Activated T-cell treated with anti-CD3 and anti-CD28 coated beads, Interleukin-2, amount 50 U/mL, for 72 hours (primary cell): ENCODE results near the gene GRM8. TPM values are rescaled to one million over a fixed set of nuclear protein-coding genes. Genes with fewer than 3 reads are reported as not detected.

ENCODE experiments used
- ATAC-seq, 2 donors: fragments of 150-1000 bp; cut with Tn5 transposase; replicated peaks in 1 of 2; 2 replicates each; pipeline ENCODE4 v1.10.0; 2021; ENCODE audit warnings: moderate library complexity in 2 of 2, mild to moderate bottlenecking in 1 of 2
- DNase-seq, 2 donors: peaks; one replicate each; pipeline ENCODE4 v3.0.0; 2021 to 2022; ENCODE audit warnings: mixed read lengths in 1 of 2
- H3K27ac Mint-ChIP-seq: one replicate; pipeline ENCODE4 v1.8.0; 2022; ENCODE audit warnings: mild to moderate bottlenecking, moderate library complexity, mixed read lengths
- H3K27me3 Mint-ChIP-seq: one replicate; pipeline ENCODE4 v1.8.0; 2022; ENCODE audit warnings: low read depth, mixed read lengths
- H3K36me3 Mint-ChIP-seq, 2 donors: one replicate each; pipeline ENCODE4 v1.8.0; 2022; ENCODE audit warnings: mixed read lengths in 2 of 2, mild to moderate bottlenecking in 1 of 2; ENCODE audit not compliant: insufficient read depth in 2 of 2
- H3K4me1 Mint-ChIP-seq: one replicate; pipeline ENCODE4 v1.8.0; 2022; ENCODE audit warnings: low read depth, mixed read lengths
- H3K4me3 Mint-ChIP-seq, 2 donors: one replicate each; pipeline ENCODE4 v1.8.0; 2022; ENCODE audit warnings: mild to moderate bottlenecking in 2 of 2, mixed read lengths in 2 of 2, moderate library complexity in 2 of 2
- H3K9me3 Mint-ChIP-seq, 2 donors: one replicate each; pipeline ENCODE4 v1.8.0; 2022; ENCODE audit warnings: mixed read lengths in 2 of 2
- total RNA-seq, 2 donors: library from RNA; stranded (reverse); gene quantifications; one replicate each; pipeline ENCODE4 v1.2.3, GENCODE V29; 2022

The GRM8 gene
- total RNA-seq = not detected

DNA sequence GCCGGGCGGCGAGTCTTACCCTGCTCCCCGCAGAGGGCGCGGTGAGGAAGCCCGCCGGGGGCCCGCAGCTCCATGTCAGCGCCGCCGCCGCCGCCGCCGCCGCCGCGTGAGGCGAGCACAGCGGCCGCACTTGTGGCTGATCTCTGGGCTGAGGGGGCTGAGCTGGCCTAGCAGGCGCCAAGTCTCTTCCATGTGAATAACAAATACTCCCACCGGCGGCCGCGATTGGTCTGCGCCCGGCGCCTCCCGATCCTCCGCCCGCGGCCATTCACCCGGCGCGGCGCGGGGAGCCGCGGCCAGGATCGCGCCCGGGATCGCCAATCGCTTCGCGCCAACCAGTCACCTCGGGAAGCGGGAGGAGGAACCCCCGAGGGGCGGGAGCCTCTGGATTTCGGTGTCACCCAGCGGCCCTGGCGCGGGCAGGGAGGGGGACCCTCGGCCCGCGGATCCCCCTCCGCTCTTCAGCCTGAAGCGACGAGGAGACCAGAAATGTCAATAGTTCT, at the start of gene GRM8:
Gene GRM8, minus strand, starts transcription at position 164 of the 503 bp plus-strand sequence.
- H3K4me3 Mint-ChIP-seq = peak within 1 kb of the TSS; percentile 90 to 91
- peaks cover 83% of the 10 kb centered on the region for H3K27me3 Mint-ChIP-seq
- peaks cover 0 to 1% of the 10 kb centered on the region in 2 donors for H3K36me3 Mint-ChIP-seq
- peak; percentile 50 to 52 for ATAC-seq
- H3K4me1 Mint-ChIP-seq = peaks cover 21% of the 10 kb centered on the region
- no peaks in the 10 kb centered on the region for H3K9me3 Mint-ChIP-seq
- DNase-seq = peak; percentile 23 to 37
- H3K27ac Mint-ChIP-seq = no peak within 1 kb of the TSS

DNA sequence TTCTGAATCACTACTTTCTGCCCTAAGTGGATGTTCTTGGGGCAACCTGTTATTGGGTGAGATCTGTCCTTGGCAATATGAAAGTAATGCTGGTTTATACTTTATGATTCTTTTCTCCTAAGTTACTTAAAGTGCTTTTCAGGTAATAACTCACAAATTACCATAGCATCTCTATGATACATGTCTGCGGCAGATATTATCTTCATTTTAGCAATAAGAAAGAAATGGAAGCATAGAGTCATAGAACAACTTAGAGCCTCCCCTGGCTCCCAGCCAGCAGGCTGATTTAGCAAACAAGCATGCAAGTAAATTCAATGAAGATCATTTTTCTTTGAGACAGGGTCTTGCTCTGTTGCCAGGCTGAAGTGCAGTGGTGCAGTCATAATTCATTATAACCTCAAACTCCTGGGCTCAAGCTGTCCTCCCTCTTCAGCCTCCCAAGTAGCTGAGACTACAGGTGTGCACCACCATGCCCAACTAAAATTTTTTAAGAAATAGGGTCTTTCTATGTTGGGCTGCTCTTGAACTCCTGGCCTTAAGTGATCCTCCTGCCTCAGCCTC, 38.1 kb upstream of the GRM8 start:
- DNase-seq = no peak
- Mint-ChIP-seq H3K4me1 (no peaks in the 10 kb centered on the region), H3K4me3 (no peak overlapping the region), H3K9me3 (no peaks in the 10 kb centered on the region), H3K27me3 (peaks cover 51% of the 10 kb centered on the region), H3K27ac (no peak overlapping the region), H3K36me3 (no peaks in the 10 kb centered on the region)
- ATAC-seq = no peak

DNA sequence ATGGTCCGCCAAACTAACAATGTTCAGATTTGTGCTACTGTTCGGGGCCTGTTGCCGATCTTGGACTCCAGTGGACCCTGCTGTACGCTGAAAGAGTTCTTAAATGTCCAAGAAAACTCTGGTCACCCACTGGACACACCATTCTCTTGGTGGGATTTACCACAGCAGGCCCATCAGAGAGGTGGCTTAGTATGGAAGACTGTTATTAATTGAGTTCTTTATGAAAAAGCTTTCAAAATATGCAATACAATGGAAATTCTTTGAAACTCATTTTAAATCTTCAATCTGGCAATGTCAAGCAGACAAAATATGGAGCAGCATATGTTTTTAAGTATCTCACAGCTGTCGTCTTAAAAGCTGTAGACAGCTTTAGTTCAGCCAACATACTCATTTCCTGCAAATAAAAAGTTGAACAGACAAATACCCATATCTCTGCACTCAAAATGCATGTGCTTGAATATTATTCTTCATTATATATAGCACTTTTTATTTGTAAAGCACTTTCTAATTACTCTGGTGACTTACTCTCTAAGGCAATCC, 37.4 kb upstream of the GRM8 start:
- DNase-seq (no peak), ATAC-seq (no peak)
- Mint-ChIP-seq H3K27ac (no peak overlapping the region), H3K9me3 (no peaks in the 10 kb centered on the region), H3K36me3 (no peaks in the 10 kb centered on the region), H3K4me3 (no peak overlapping the region), H3K4me1 (no peaks in the 10 kb centered on the region), H3K27me3 (peaks cover 46% of the 10 kb centered on the region)

DNA sequence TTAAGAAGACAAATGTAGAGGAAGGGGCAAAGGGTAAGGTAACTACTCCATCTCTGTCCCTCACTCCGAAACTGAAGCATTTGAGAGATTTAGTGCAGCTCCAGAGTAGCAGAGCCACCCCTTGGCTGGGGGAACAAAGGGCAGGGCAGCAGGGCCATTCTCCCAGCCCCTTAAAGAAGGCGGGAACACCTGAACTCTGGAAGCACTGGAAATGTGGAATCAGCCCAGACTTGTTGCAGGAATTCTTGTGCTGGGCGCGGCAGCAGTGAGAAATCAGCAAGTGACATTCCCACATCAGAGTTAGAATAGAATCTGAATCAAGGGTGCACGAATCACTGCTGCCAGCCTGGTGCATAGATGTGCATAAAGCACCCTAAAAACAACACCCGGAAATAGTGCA, 34.4 kb upstream of the GRM8 start:
- peaks cover 23% of the 10 kb centered on the region for H3K27me3 Mint-ChIP-seq
- no peaks in the 10 kb centered on the region for H3K9me3 Mint-ChIP-seq
- DNase-seq (no peak), ATAC-seq (no peak)
- H3K27ac Mint-ChIP-seq = no peak overlapping the region
- no peak overlapping the region for H3K4me3 Mint-ChIP-seq
- no peaks in the 10 kb centered on the region for H3K4me1 Mint-ChIP-seq
- H3K36me3 Mint-ChIP-seq = no peaks in the 10 kb centered on the region

DNA sequence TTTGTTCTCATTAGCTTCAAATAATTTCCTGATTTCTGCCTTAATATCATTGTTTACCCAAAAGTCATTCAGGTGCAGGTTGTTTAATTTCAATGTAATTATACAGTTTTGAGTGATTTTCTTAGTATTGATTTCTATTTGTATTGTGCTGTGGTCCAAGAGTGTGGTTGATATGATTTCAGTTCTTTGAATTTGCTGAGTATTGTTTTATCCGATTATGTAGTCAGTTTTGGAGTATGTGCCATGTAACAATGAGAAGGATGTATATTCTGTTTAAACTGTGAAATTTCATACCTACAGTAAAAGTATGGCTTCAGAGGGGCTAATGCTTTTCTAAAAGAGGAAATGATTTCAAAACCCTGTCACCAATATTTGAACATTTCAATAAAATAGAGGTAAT, 17.4 kb upstream of the GRM8 start:
- DNase-seq (no peak), ATAC-seq (no peak)
- H3K9me3 Mint-ChIP-seq = no peaks in the 10 kb centered on the region
- no peaks in the 10 kb centered on the region for H3K36me3 Mint-ChIP-seq
- H3K4me3 Mint-ChIP-seq = no peak overlapping the region
- H3K27ac Mint-ChIP-seq = no peak overlapping the region
- H3K4me1 Mint-ChIP-seq = no peaks in the 10 kb centered on the region
- H3K27me3 Mint-ChIP-seq = peaks cover 28% of the 10 kb centered on the region

DNA sequence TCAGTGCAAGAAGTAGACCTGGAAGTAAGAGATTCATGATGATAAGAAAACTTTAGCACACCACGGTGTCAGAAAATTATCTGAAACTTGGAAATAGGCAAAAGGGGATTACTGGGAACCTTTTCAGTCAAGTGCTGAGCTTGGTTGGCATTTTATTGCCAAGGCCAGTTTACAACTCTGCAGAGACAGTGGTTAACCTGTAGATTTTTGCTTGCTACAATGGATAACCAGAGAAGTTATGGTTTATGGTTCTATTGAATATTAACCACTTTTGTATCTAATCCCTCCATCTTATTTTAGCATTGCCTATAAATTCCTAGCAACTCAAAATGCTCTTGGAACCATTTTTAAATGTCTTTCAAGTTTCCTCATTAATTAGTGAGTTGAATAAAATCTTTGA, 13.3 kb upstream of the GRM8 start:
- Mint-ChIP-seq H3K4me1 (no peaks in the 10 kb centered on the region), H3K36me3 (no peaks in the 10 kb centered on the region), H3K9me3 (no peaks in the 10 kb centered on the region), H3K4me3 (no peak overlapping the region), H3K27me3 (peaks cover 55% of the 10 kb centered on the region), H3K27ac (no peak overlapping the region)
- DNase-seq = no peak
- no peak for ATAC-seq

DNA sequence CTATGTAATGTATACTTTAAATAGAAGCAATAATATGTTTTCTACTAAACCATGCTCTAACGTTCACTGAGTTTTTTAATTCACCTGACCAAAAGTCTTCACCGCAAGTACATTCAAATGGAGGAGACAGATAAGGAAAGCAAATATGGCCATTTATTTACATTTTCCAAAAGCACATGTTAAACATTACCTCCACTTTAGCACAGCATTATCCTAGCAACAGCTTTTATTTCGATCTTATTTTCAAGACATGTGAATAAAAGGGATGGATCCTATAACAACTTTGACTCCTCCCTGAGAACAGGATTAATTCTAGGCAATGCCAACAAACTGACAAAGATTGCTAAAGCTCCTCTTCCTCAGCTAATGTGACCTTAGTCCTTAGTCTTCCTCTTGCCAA, 11.5 kb upstream of the GRM8 start:
- Mint-ChIP-seq H3K4me3 (no peak overlapping the region), H3K36me3 (peaks cover 0 to 3% of the 10 kb centered on the region in 2 donors), H3K27ac (no peak overlapping the region), H3K4me1 (no peaks in the 10 kb centered on the region), H3K9me3 (peaks cover 2 to 4% of the 10 kb centered on the region in 2 donors), H3K27me3 (peaks cover 56% of the 10 kb centered on the region)
- ATAC-seq = no peak
- no peak for DNase-seq

DNA sequence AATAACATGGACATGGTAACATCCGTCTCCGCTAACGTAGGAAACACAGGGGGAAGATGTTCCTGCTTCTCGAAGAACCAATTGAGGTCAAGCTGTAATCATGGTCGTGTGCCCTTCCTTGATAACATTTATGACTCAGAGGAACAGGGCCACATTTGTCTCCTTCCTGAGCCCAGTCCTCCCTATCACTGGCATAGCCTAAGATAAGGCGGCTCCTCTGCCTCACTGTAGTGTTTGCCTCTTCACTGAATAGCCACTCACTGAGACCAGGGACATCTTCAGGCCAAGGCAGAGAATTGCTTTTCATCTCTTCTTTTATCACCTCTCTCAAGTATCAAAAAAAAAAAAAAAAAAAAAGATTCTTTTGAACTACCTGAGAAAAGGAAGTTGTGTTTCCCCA, 5.4 kb upstream of the GRM8 start:
- H3K27me3 Mint-ChIP-seq = peaks cover 84% of the 10 kb centered on the region
- H3K9me3 Mint-ChIP-seq = peaks cover 5 to 6% of the 10 kb centered on the region in 2 donors
- H3K36me3 Mint-ChIP-seq = peaks cover 0 to 5% of the 10 kb centered on the region in 2 donors
- H3K27ac Mint-ChIP-seq = no peak overlapping the region
- no peak for ATAC-seq
- no peak for DNase-seq
- H3K4me1 Mint-ChIP-seq = no peaks in the 10 kb centered on the region
- no peak overlapping the region for H3K4me3 Mint-ChIP-seq

DNA sequence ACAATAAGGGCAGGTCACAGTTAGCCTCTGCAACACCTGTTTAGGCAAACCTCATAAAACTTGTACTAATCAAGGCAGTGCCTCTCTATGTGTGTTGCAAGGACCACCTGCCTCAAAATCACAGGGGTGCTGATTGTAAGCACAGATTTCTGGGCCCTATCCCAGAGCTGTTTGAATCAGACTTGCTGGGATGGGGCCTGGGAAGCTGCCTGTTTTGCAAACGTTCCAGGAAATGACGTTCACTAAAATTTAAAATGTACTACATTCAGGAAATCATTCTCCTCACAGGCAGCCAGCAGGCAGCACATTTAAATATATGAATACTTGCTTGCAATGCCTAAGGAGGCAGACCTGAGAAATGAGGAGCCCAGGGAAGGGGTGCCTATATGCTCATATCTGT, 4.3 kb upstream of the GRM8 start:
- Mint-ChIP-seq H3K9me3 (peaks cover 5 to 6% of the 10 kb centered on the region in 2 donors), H3K4me1 (peaks cover 6% of the 10 kb centered on the region), H3K36me3 (peaks cover 0 to 7% of the 10 kb centered on the region in 2 donors), H3K27ac (no peak overlapping the region), H3K4me3 (no peak overlapping the region), H3K27me3 (peaks cover 81% of the 10 kb centered on the region)
- ATAC-seq (no peak), DNase-seq (no peak)

DNA sequence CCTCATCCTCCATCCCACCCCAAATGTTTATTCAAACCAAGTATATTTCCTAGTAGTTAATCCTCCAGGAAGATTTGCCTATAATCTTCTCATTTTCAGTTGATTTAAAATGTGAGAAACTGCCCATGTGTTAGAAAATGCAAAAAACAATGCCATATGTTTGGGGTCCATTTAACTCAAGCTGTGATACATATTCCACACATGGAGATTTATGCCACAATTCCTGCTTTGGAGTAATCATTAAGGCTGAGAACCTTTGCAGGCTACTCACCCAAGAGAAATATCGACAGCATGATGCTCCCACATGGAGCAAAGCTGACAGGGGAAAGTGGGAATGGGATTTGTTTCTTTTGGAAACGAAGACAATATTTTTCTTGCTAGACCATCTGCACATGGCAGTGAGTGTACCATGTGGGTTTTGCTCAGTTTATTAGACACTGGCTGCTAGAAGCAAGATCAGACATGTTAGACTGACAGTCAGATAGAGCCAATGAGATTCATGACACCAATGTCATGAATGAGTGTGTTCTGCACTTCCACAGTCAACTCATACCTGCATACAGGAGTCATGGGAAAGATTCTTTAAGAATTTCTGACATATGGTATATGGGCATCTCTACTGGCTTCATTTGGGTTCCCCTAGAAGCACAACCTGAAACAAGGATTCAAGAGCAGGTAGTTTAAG, 3.4 kb upstream of the GRM8 start:
- Mint-ChIP-seq H3K27ac (no peak overlapping the region), H3K27me3 (peaks cover 81% of the 10 kb centered on the region), H3K9me3 (peaks cover 5 to 6% of the 10 kb centered on the region in 2 donors), H3K36me3 (peaks cover 0 to 7% of the 10 kb centered on the region in 2 donors), H3K4me3 (no peak overlapping the region), H3K4me1 (peaks cover 10% of the 10 kb centered on the region)
- DNase-seq (no peak), ATAC-seq (no peak)

DNA sequence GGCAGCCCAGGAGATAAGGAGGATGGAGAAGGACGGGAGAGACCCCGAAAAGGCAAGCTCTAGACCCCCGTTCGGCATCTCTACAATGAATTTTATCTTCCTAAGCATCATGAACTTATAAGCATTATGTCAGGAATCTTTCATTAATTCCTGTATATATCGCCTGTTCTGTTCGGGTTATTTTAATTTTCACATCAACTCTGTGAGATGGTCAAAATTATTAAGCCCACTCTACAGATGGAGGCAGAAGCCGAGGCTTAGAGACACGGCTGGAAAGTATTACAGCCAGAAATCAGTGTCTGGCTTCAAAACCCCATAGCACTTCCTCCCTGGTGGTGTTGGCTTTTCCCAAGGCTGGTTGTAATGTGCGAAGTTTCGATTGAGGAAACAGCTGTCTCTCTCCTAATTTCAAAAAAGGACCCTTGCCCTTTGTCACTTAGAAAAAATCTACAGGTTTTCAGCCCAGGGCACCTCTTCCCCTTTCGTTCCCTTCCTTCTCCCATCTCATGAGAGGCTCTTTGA, 1.5 kb upstream of the GRM8 start:
- no peak overlapping the region for H3K27ac Mint-ChIP-seq
- no peak for ATAC-seq

DNA sequence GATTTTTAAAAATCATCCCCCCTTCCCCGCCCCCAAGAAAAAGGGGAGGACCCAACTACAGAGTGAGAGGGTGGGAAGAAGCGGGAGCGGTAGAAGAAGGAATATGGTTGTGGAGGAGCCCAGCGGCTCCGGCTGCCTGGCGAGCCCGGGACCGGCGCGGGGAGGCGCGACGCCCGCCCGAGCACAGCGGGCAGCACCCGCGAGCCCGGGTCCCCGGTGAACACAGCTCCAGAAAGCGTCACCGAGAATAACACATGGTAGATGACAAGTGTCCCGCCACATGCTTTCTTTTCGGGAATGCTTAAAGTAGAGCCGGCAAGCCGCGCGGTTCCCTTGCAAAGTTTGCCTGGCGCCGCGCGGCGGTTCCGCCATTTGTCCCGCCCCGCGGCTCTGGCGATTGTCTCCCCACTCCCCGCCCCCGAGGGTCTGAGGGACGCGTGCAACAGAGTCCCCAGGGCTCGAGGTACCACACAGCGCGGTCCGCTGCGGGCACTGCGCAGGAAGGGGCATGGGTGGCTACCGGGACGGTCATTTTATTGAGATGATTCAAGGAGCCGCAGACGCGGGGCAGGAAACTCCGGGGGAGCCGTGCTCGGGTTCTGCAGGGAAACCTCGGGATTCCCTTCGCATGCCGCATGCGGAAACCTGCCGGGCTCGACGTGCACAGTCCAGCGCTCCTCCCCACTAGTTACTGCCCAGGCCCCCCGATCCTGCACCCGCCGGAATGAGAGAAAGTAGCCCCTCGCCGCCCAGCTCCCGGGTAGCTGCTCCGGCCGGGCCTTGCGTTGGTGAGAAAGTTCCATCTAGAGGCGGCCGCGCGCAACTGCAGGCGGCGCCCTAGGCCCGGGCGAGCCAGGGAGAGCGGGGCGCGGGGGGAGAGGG, 781 bp upstream of the GRM8 start:
- Mint-ChIP-seq H3K9me3 (no peaks in the 10 kb centered on the region), H3K36me3 (peaks cover 0 to 1% of the 10 kb centered on the region in 2 donors), H3K4me3 (peak overlapping the region; percentile 90 to 91), H3K27ac (no peak overlapping the region), H3K4me1 (peaks cover 21% of the 10 kb centered on the region), H3K27me3 (peaks cover 86% of the 10 kb centered on the region)
- DNase-seq (peak; percentile 69 to 70), ATAC-seq (peak; percentile 80 to 85)

More for the DNA sequence above, 1.5 kb upstream of the GRM8 start:
- H3K4me1 Mint-ChIP-seq = peaks cover 21% of the 10 kb centered on the region
- H3K27me3 Mint-ChIP-seq = peaks cover 86% of the 10 kb centered on the region
- peaks cover 2% of the 10 kb centered on the region in 2 donors for H3K9me3 Mint-ChIP-seq
- peak overlapping the region; percentile 89 to 90 for H3K4me3 Mint-ChIP-seq
- no peak for DNase-seq
- peaks cover 0 to 3% of the 10 kb centered on the region in 2 donors for H3K36me3 Mint-ChIP-seq

DNA sequence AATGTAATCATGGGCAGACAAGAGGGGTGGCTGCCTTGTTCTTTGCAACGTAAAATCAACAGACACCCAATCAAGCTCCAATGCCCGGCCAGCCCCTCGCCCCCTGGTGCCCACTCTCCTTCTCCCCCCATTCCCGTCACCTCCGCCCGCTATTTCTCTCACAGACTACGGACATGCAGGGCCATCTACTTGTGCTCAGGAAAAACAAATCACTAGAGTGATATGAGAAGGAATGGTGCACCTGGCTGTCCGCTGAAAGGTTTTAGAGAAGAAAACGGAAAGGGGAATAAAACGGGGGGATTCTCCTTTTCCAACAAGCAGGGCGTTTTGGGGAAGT, 396 bp downstream of the GRM8 start:
- Mint-ChIP-seq H3K36me3 (peaks cover 0 to 1% of the 10 kb centered on the region in 2 donors), H3K4me1 (peaks cover 21% of the 10 kb centered on the region), H3K27me3 (peaks cover 78% of the 10 kb centered on the region), H3K9me3 (no peaks in the 10 kb centered on the region), H3K4me3 (peak overlapping the region; percentile 90 to 91), H3K27ac (no peak overlapping the region)
- ATAC-seq (no peak), DNase-seq (no peak)
